ENCODE results near the gene IFITM5.

- TF ChIP-seq, protein P1, sequence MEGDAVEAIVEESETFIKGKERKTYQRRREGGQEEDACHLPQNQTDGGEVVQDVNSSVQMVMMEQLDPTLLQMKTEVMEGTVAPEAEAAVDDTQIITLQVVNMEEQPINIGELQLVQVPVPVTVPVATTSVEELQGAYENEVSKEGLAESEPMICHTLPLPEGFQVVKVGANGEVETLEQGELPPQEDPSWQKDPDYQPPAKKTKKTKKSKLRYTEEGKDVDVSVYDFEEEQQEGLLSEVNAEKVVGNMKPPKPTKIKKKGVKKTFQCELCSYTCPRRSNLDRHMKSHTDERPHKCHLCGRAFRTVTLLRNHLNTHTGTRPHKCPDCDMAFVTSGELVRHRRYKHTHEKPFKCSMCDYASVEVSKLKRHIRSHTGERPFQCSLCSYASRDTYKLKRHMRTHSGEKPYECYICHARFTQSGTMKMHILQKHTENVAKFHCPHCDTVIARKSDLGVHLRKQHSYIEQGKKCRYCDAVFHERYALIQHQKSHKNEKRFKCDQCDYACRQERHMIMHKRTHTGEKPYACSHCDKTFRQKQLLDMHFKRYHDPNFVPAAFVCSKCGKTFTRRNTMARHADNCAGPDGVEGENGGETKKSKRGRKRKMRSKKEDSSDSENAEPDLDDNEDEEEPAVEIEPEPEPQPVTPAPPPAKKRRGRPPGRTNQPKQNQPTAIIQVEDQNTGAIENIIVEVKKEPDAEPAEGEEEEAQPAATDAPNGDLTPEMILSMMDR (IDR thresholded peaks at IDR 0.05; ENCODE audit: poor library complexity): no peak
- TF ChIP-seq EZH2 (IDR thresholded peaks at IDR 0.05; ENCODE audit: borderline replicate concordance): no peak
These were observed 10.6 kb downstream of the IFITM5 start, which contains the start of gene PGGHG for GRCh38 chr11:288478-289397.
